Coronary artery (tissue), 2 donors: Measurements from ENCODE around the gene INSYN1.

Experiments
- DNase-seq: peaks from one replicate; pipeline ENCODE4 v3.0.0-alpha.2; 2017; ENCODE audit warnings: low spot score
- H3K27ac ChIP-seq, 2 donors: fragments of 200-600 bp; sonication (generic); one replicate each; pipeline ENCODE4 v1.5.1; 2016 to 2019
- H3K4me3 ChIP-seq: fragments of 200-600 bp; sonication (generic); 2 replicates; pipeline ENCODE4 v1.5.1; 2016; ENCODE audit warnings: mild to moderate bottlenecking, moderate library complexity
- TF ChIP-seq, protein P1 (sequence below): fragments of 200-600 bp; sonication (generic); IDR thresholded peaks from one replicate; pipeline ENCODE4 v1.5.1; 2019; ENCODE audit warnings: antibody characterized with exemption

The INSYN1 gene

DNA sequence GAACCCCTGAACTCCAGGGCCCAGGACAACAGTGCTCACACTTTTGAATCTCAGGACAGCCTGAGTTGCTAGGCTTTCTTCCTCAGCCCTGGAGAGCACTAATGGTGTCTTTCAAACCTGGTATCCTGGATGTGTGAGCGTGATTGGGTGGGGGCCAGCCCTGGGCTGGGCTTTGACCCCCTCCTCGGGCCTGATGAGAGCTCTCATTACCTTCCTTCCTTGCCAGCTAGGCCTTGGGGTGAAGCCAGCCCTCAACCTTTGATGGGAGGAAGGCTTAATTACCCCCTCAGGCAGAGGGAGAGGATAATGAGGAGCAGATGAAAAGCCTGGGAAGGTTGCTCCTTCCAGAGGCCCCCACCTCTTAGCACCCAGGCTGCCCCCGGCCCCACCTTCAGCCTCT, 31.1 kb upstream of the INSYN1 start:
- H3K4me3 ChIP-seq, result no peak overlapping the region

DNA sequence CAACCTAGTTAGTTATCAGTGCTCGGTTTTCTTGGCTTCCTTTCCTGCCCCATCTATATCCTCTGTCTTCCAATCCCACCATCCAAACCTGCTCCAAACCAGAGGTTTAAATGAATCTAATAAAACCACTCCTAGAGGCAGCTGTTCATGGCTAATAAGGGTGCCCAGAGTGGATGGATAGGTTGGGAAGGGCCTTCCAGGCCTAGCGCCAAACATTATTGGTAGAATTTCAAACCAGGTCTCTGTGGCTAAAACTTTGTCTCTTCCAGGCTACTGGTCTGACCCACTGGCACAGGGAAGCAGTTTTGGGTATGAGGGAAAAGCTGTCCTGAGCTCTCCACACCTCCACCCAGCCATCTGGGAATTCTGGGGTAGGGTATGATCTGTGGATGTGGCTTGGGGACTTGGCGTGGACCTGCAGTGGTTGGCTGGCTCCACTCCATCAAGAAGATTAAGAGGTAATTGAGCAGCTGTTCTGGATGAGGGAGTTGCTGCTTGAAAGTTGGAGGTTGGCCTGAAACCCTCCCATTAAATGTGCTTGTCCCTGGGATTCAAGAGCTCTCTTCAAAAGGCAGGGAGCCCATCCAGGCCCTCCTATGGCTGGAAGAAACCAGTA, 29.3 kb upstream of the INSYN1 start:
- DNase-seq, result no peak
- no peak overlapping the region for H3K4me3 ChIP-seq
- TF ChIP-seq, protein P1, sequence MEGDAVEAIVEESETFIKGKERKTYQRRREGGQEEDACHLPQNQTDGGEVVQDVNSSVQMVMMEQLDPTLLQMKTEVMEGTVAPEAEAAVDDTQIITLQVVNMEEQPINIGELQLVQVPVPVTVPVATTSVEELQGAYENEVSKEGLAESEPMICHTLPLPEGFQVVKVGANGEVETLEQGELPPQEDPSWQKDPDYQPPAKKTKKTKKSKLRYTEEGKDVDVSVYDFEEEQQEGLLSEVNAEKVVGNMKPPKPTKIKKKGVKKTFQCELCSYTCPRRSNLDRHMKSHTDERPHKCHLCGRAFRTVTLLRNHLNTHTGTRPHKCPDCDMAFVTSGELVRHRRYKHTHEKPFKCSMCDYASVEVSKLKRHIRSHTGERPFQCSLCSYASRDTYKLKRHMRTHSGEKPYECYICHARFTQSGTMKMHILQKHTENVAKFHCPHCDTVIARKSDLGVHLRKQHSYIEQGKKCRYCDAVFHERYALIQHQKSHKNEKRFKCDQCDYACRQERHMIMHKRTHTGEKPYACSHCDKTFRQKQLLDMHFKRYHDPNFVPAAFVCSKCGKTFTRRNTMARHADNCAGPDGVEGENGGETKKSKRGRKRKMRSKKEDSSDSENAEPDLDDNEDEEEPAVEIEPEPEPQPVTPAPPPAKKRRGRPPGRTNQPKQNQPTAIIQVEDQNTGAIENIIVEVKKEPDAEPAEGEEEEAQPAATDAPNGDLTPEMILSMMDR, result no peak
- H3K27ac ChIP-seq, result no peak overlapping the region

More for the DNA sequence above, 31.1 kb upstream of the INSYN1 start:
- no peak overlapping the region for H3K27ac ChIP-seq
- TF ChIP-seq, protein P1, result no peak
- DNase-seq, result no peak

DNA sequence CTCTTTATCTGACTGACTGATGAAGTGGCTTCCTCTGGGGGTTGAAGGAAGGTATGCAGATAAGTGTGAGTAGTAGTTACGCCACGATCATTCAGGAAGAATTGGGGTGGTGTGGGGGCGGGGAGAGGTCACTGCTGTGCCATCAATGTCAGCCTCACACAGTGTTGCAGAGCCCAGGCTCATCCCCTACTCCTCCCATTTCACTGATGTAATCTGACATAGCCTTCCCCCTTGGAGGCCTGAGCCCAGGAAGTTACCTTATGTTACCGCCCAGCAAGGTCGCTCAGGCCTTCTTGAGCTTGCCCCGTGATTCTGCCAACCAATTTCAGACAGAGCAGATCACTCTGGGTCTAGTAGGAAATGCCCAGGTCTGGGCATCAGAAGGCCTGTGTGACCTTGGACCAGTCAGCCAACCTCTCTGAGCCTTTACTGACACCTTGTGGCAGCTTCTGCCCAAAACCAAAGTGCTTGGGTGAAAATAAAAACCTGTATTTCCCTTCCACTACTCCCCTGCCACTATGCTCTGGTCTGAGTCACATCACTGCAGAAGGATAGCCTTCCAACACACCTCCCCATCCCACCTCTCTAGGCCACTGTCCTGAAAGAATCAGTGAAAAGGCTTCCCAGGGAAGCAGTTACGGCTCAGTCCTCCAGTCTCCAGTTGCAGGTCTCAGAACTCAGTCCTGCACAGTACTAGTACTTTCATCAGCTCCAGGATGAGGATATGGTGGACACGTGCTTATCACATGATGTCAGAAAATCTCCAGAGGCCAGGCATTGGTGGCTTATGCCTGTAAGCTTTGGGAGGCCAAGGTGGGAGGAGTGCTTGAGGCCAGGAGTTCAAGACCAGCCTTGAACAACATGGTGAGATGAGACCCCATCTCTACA, 28.1 kb upstream of the INSYN1 start:
- Histone ChIP-seq H3K4me3 (no peak overlapping the region), H3K27ac (no peak overlapping the region)
- DNase-seq, result no peak
- TF ChIP-seq, protein P1, result no peak

DNA sequence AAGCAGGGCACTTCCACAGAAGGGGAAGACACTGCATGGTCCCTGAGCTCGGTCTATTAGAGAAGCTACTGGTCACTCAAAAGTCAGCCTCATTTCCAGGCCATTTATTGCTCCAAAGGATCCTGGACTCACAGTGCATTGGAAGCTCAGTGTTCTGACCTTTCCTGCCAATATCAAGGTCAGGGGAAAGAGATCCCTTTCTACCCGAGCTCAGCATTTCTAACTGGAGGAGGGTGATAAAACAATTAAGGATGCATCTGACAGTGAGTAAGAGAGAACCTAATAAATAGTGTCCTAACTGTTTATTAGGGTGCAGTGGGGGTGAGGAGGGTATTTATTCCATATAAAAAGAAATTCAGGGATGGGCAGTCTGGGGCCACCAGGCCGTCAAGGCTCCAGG, 26.8 kb upstream of the INSYN1 start:
- H3K4me3 ChIP-seq, result no peak overlapping the region
- H3K27ac ChIP-seq, result no peak overlapping the region
- TF ChIP-seq, protein P1, result no peak
- no peak for DNase-seq

DNA sequence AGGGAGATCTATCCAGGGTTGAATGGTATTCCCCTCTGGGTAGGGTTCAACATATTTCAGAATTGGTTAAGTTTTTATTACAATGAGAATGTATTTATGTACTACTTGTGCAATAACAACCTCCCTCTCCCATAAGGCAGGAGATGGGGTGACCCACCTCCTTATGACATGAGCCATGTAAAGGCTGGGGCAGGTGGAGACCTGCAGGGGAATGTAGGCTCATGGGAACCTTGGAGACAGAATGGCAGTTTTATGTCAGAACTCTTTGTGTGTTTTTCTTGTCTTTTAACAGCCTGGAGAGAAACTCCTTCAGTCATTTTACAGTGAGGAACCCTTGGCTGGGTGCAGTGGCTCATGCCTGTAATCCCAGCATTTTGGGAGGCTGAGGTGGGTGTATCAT, 24.6 kb upstream of the INSYN1 start:
- H3K4me3 ChIP-seq, result no peak overlapping the region
- no peak for DNase-seq
- H3K27ac ChIP-seq, result no peak overlapping the region

DNA sequence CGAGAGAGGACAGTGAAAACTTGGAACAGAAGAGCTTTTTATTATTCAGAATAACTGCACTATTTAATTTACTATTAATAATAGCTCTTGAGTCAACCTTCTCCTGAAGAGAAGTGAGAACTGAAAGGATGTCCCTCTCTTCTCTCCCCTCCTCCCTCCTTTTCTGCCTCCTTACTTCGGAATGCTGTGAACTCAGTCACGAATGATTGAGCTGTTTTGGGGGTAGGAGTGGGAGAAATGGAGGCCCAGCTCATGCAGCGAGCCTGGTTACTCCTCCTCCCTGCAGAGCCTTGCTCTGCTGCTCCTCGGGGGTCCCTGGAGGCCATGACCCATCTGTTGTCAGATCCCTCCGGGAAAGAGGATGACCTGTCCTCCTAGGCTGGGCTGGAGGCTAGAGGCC, 20.3 kb upstream of the INSYN1 start:
- TF ChIP-seq, protein P1, result no peak
- DNase-seq, result no peak
- H3K4me3 ChIP-seq, result no peak overlapping the region

More for the DNA sequence above, 24.6 kb upstream of the INSYN1 start:
- TF ChIP-seq, protein P1, result no peak

More for the DNA sequence above, 20.3 kb upstream of the INSYN1 start:
- no peak overlapping the region for H3K27ac ChIP-seq
